GM12878 (cell line): Measurements from ENCODE around the gene LRSAM1. TPM values are rescaled to one million over a fixed set of nuclear protein-coding genes. Genes with fewer than 3 reads are reported as not detected.
A peak's percentile ranks its signal among the peaks of the same experiment; 100 is the strongest.

ENCODE experiments used
- ATAC-seq: fragments of 200-7000 bp; cut with Tn5 transposase; 3 replicates; pipeline ENCODE4 v1.9.1; 2020; ENCODE audit warnings: mild to moderate bottlenecking, moderate library complexity
- BruUV-seq: library from RNA; stranded (reverse); fragments of 400-500 nt; replicated peaks from 2 replicates; lab custom pipeline; 2021; lab: Mats Ljungman, UMichigan
- CTCF ChIA-PET: fragments of 300-600 bp; sonication (Branson Sonifier 250); formaldehyde crosslinking; extraction: SDS; loops from one replicate; lab custom pipeline; 2021; ENCODE audit warnings: inconsistent platforms; lab: Yijun Ruan, JAX
- POLR2A ChIA-PET: fragments of 350-600 bp; formaldehyde crosslinking; extraction: SDS; loops from one replicate; lab custom pipeline; 2021; ENCODE audit warnings: inconsistent platforms; lab: Charles Lee
- RAD21 ChIA-PET: fragments of 300-600 bp; sonication (Branson Sonifier 250); formaldehyde crosslinking; loops from one replicate; lab custom pipeline; 2023; ENCODE audit warnings: antibody characterized with exemption; ENCODE audit not compliant: unreplicated experiment; lab: Charles Lee
- SMC1A ChIA-PET: fragments of 300-600 bp; sonication (Branson Sonifier 250); formaldehyde crosslinking; loops from one replicate; lab custom pipeline; 2023; ENCODE audit not compliant: unreplicated experiment, uncharacterized antibody; lab: Charles Lee
- DNase-seq: peaks from one replicate; pipeline ENCODE4 v3.0.0-alpha.2; 2011; ENCODE audit warnings: low read depth, low spot score
- FAIRE-seq: peaks from 3 replicates; lab custom pipeline; 2011; peaks lifted over from hg19 to GRCh38; lab: Jason Lieb, UNC
- H2AFZ ChIP-seq: 2 replicates; pipeline ENCODE4 v1.6.0; 2011; ENCODE audit warnings: low read depth, low read length, control low read depth; ENCODE audit not compliant: control insufficient read depth
- H3K27ac ChIP-seq: 2 replicates; pipeline ENCODE4 v1.5.1; 2011; ENCODE audit warnings: control low read depth; ENCODE audit not compliant: control insufficient read depth, insufficient read depth
- H3K27me3 ChIP-seq, 2 experiments: replicated peaks in 1 of 2; 2 replicates each; pipeline versions ENCODE4 v1.6.0 to v1.6.1; 2011; ENCODE audit warnings: low read length in 1 of 2; ENCODE audit not compliant: control insufficient read depth in 2 of 2, insufficient read depth in 2 of 2
- H3K36me3 ChIP-seq, 2 experiments: 2 replicates each; pipeline ENCODE4 v1.5.1; 2011; ENCODE audit warnings: low read length in 1 of 2; ENCODE audit not compliant: control insufficient read depth in 2 of 2, insufficient read depth in 2 of 2
- H3K4me1 ChIP-seq: 2 replicates; pipeline ENCODE4 v1.6.1; 2011; ENCODE audit warnings: mild to moderate bottlenecking, low read length, moderate library complexity, mixed read lengths; ENCODE audit not compliant: control insufficient read depth, insufficient read depth
- H3K4me2 ChIP-seq: 2 replicates; pipeline ENCODE4 v1.6.0; 2011; ENCODE audit warnings: control low read depth; ENCODE audit not compliant: control insufficient read depth, insufficient read depth
- H3K4me3 ChIP-seq: fragments of 200-600 bp; sonication (generic); 2 replicates; pipeline ENCODE4 v1.5.1; 2016
- H3K79me2 ChIP-seq: 2 replicates; pipeline ENCODE4 v1.6.0; 2011; ENCODE audit warnings: low read length; ENCODE audit not compliant: control insufficient read depth, insufficient read depth
- H3K9ac ChIP-seq: 2 replicates; pipeline ENCODE4 v1.8.0; 2011; ENCODE audit warnings: low read length, control low read depth, mixed read lengths; ENCODE audit not compliant: control insufficient read depth, insufficient read depth
- H3K9me3 ChIP-seq: replicated peaks from 3 replicates; pipeline ENCODE4 v1.5.1; 2011; ENCODE audit warnings: mild to moderate bottlenecking, low read length; ENCODE audit not compliant: control insufficient read depth, insufficient read depth
- H4K20me1 ChIP-seq: 2 replicates; pipeline ENCODE4 v1.6.0; 2011; ENCODE audit not compliant: control insufficient read depth, insufficient read depth
- ATF7 ChIP-seq: fragments of 450-650 bp; IDR thresholded peaks from 2 replicates; pipeline ENCODE4 v1.6.1; 2016; ENCODE audit warnings: low read depth, mild to moderate bottlenecking
- BMI1 ChIP-seq: fragments of 450-650 bp; IDR thresholded peaks from 2 replicates; pipeline ENCODE4 v1.6.1; 2016; ENCODE audit warnings: mild to moderate bottlenecking, moderate library complexity, borderline replicate concordance
- E2F4 ChIP-seq: IDR thresholded peaks from 2 replicates; pipeline ENCODE4 v1.6.1; 2012; ENCODE audit warnings: low read depth, low read length, improper control_type of control experiment
- E4F1 ChIP-seq: fragments of 450-650 bp; IDR thresholded peaks from 2 replicates; pipeline ENCODE4 v1.6.1; 2018; ENCODE audit warnings: borderline replicate concordance, mild to moderate bottlenecking; ENCODE audit not compliant: partially characterized antibody
- EGR1 ChIP-seq, 2 experiments: IDR thresholded peaks; 1 replicate in 1 of 2; 2 replicates in 1 of 2; pipeline ENCODE4 v1.6.1; 2011 to 2012; ENCODE audit warnings: low read depth in 2 of 2, low read length in 2 of 2, borderline replicate concordance in 1 of 2, mild to moderate bottlenecking in 1 of 2, moderate library complexity in 1 of 2
- FOS ChIP-seq: IDR thresholded peaks from 3 replicates; pipeline ENCODE4 v1.6.1; 2011; ENCODE audit warnings: borderline replicate concordance; ENCODE audit not compliant: insufficient read length; ENCODE audit errors: extremely low read depth
- HCFC1 ChIP-seq: fragments of 150-350 bp; IDR thresholded peaks from 2 replicates; pipeline ENCODE4 v1.6.1; 2014; ENCODE audit warnings: low read length
- IRF4 ChIP-seq: IDR thresholded peaks from 2 replicates; pipeline ENCODE4 v1.6.1; 2011; ENCODE audit warnings: low read depth, low read length
- MEF2B ChIP-seq: fragments of 450-650 bp; IDR thresholded peaks from 2 replicates; pipeline ENCODE4 v1.6.1; 2018; ENCODE audit warnings: mild to moderate bottlenecking, moderate library complexity; ENCODE audit not compliant: partially characterized antibody, poor library complexity, severe bottlenecking
- NR2C2 ChIP-seq: IDR thresholded peaks from 2 replicates; pipeline ENCODE4 v1.6.1; 2011; ENCODE audit warnings: borderline replicate concordance, low read depth; ENCODE audit not compliant: control insufficient read depth, insufficient read length
- POU2F2 ChIP-seq: IDR thresholded peaks from 3 replicates; pipeline ENCODE4 v1.6.1; 2011; ENCODE audit warnings: low read depth, mild to moderate bottlenecking, low read length, borderline replicate concordance
- RUNX3 ChIP-seq: IDR thresholded peaks from 2 replicates; pipeline ENCODE4 v1.6.1; 2012; ENCODE audit warnings: low read length, inconsistent platforms
- ZBTB11 ChIP-seq: fragments of 450-650 bp; formaldehyde crosslinking; IDR thresholded peaks from 2 replicates; pipeline ENCODE4 v1.5.0; 2022; ENCODE audit warnings: mild to moderate bottlenecking, missing genetic modification characterization
- WGBS: methylation state at CpG from one replicate; pipeline ENCODE4 v1.1.6; 2016; ENCODE audit warnings: low lambda C conversion rate; ENCODE audit not compliant: insufficient replicate concordance, insufficient coverage; ENCODE audit errors: missing lambda C conversion rate; 5-methylcytosine and 5-hydroxymethylcytosine counted together
- in situ Hi-C: fragments of 300-500 bp; cut with MboI; formaldehyde crosslinking; loops from 9 replicates; pipeline ENCODE4 v1.14.3; 2018; ENCODE audit warnings: mixed read lengths
- intact Hi-C: fragments of 100-400 bp; cut with micrococcal nuclease; formaldehyde crosslinking; loops from one replicate; pipeline ENCODE4 v1.14.2; 2022; ENCODE audit not compliant: unreplicated experiment
- polyA plus RNA-seq, 11 experiments: library from polyadenylated mRNA; depleted of rRNA in 4 of 11; unstranded in 6 of 11; stranded (reverse) in 5 of 11; fragments of >200 nt; fragmentation: Nextera tagmentation in 4 of 11; fragmentation: Illumina TruSeq in 1 of 11; extraction: Ambion mirVana in 4 of 11; extraction: Trizol in 1 of 11; gene quantifications; 1 replicate in 1 of 11; 2 replicates in 10 of 11; pipeline versions ENCODE4 v1.2.1 to v1.2.3, GENCODE V29; 2011 to 2016; ENCODE audit warnings: inconsistent platforms in 2 of 11, missing spikeins in 2 of 11, low read depth in 1 of 11
- total RNA-seq, 4 experiments: library from RNA; depleted of rRNA in 3 of 4; stranded (reverse); fragments of >200 nt in 3 of 4; fragmentation: Illumina TruSeq in 1 of 4; extraction: Trizol in 1 of 4; gene quantifications; 2 replicates each; pipeline versions ENCODE4 v1.2.1 to v1.2.3, GENCODE V29; 2013 to 2021

The LRSAM1 gene
- total and polyA plus RNA-seq, 10 of the 15 experiments (the other 5 are each of a cell fraction or from before 2014, with no cell fraction given), result 0.14 to 23.4 (median 11.7) TPM

- TF ChIP-seq ZBTB11 (CRISPR knock-in tag), result peak; percentile 80
- TF ChIP-seq MEF2B, result no peak
- TF ChIP-seq HCFC1, result peak; percentile 56
- no peak for TF ChIP-seq IRF4
- no peak for TF ChIP-seq POU2F2
- no peak for TF ChIP-seq BMI1
- no peak for TF ChIP-seq RUNX3
Measured at GRCh38 chr9:127455324-127455992, 4.1 kb downstream of the LRSAM1 start (continued).

DNA sequence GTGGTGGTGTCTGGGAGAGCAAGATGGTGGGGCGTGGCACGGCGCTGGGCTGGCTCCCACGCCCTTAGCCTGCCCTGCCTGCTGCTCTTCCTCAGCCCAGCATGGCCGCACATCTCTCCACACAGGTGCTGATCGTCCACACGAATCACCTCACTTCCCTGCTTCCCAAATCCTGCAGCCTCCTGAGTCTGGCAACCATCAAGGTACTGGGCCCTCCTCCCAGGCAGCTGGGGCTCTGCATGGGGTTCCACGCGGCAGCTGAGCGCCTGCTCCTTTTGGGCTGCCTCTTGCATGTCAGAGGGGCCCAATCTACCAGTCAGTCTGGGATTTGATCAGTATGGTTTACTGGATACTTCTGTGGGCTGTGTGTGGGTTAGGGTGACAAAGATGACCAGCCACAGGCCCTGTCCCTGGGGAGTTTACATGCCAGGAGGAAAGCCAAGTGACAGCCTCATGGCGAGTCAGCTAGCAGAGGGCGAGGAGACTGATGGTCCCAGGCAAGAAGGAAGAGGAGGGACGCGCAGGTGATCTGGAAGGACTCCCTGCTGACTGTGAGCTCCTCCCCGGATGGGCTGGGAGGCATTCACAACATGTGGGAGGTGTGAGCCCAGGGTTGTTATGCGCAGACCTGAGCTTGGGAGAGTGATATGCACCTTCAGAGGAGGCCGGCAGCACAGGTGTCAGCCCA is 6.0 kb downstream of the LRSAM1 start:
- H3K27ac ChIP-seq, result no peak overlapping the region
- no peak for FAIRE-seq
- in situ Hi-C loops, result no loop called here
- ChIA-PET SMC1A (no interaction called here), POLR2A (interaction anchor here (0.6 to 1.2 kb wide), 3 partner anchors 12 to 23 kb away, joined by 3 to 4 read pairs (median 4); no protein-coding TSS in a partner anchor), RAD21 (no interaction called here), CTCF (interaction anchor here (0.6 to 0.9 kb wide), 3 partner anchors 101 to 166 kb away, joined by 3 to 5 read pairs (median 3); no protein-coding TSS in a partner anchor)
- no peak overlapping the region for H2AFZ ChIP-seq
- H3K4me1 ChIP-seq, result peaks cover 6% of the 10 kb centered on the region; the same call in 1 of the 2 replicates
- BruUV-seq, result no TSS peak
- no peak for ATAC-seq
- no peaks in the 10 kb centered on the region for H4K20me1 ChIP-seq
- intact Hi-C loops, result loop anchor here (10.0 kb wide), 1 partner anchor 243 kb away; no protein-coding TSS in a partner anchor
- peaks cover 3 to 9% of the 10 kb centered on the region in 2 experiments for H3K36me3 ChIP-seq
- no peaks in the 10 kb centered on the region for H3K27me3 ChIP-seq
- no peak overlapping the region for H3K4me3 ChIP-seq
- H3K9ac ChIP-seq, result no peak overlapping the region
- H3K9me3 ChIP-seq, result no peaks in the 10 kb centered on the region
- 97% methylated on average over 17 of the region's 17 CpGs for WGBS
- peaks cover 2% of the 10 kb centered on the region for H3K79me2 ChIP-seq
- no peak overlapping the region for H3K4me2 ChIP-seq
- no peak for DNase-seq
- TF ChIP-seq EGR1 (IDR thresholded peaks at IDR 0.05; ENCODE audit: borderline replicate concordance in 1 of 2, low read depth in 2 of 2, low read length in 2 of 2) (no peak), ATF7 (no peak), FOS (no peak), NR2C2 (no peak), E2F4 (no peak), E4F1 (no peak), MEF2B (no peak)
